ENCODE data around the gene MGRN1. TPM values are rescaled to one million over a fixed set of nuclear protein-coding genes. Genes with fewer than 3 reads are reported as not detected.
A peak's percentile ranks its signal among the peaks of the same experiment; 100 is the strongest.

Gene MGRN1
- total and polyA plus RNA-seq, 11 donors = 17.9 to 75.0 (median 38.0) TPM

- Histone ChIP-seq H3K36me3 (peaks cover 3 to 75% (median 41%) of the 10 kb centered on the region in 9 donors), H3K4me1 (peaks cover 0 to 52% (median 23%) of the 10 kb centered on the region in 12 donors), H3K9me3 (no peaks in the 10 kb centered on the region), H3K4me3 (no peak overlapping the region), H3K27me3 (no peaks in the 10 kb centered on the region), H3K27ac (peak overlapping the region in 10 of 12 donors; percentile 3 to 90 (median 74))
- TF ChIP-seq POLR2A (IDR thresholded peaks at IDR 0.05) (no peak), CTCF (IDR thresholded peaks at IDR 0.05) (no peak)
- intact Hi-C loops (cut with DNase I) = no loop called here
- 83 to 88% (median 84%) methylated on average over 6 of the region's 6 CpGs for WGBS, 4 donors
- ATAC-seq (no peak), DNase-seq (peak in 2 of 5 donors; percentile 2 to 32)
Observed at GRCh38 chr16:4678596-4678995, 54.0 kb downstream of the MGRN1 start.

- Histone ChIP-seq H3K27ac (peak overlapping the region; percentile 3 to 90 (median 73)), H3K9me3 (no peaks in the 10 kb centered on the region), H3K36me3 (peaks cover 5 to 75% (median 44%) of the 10 kb centered on the region in 9 donors), H3K27me3 (no peaks in the 10 kb centered on the region), H3K4me1 (peaks cover 0 to 52% (median 23%) of the 10 kb centered on the region in 12 donors), H3K4me3 (peak overlapping the region in 10 of 12 donors; percentile 27 to 50 (median 38))
- no peak for ATAC-seq
- TF ChIP-seq CTCF (IDR thresholded peaks at IDR 0.05) (no peak), POLR2A (IDR thresholded peaks at IDR 0.05) (no peak)
- intact Hi-C loops (cut with DNase I) = no loop called here
- 51 to 66% (median 59%) methylated on average over 15 to 20 of the region's 20 CpGs for whole genome bisulfite sequencing, 4 donors
- DNase-seq = peak in 2 of 5 donors; percentile 71 to 76
Observed at GRCh38 chr16:4679156-4679849, 54.7 kb downstream of the MGRN1 start.

- Histone ChIP-seq H3K4me1 (peaks cover 0 to 52% (median 23%) of the 10 kb centered on the region in 12 donors), H3K36me3 (peaks cover 5 to 79% (median 48%) of the 10 kb centered on the region in 9 donors), H3K27me3 (no peaks in the 10 kb centered on the region), H3K9me3 (no peaks in the 10 kb centered on the region), H3K27ac (peak overlapping the region; percentile 33 to 90 (median 73)), H3K4me3 (peak overlapping the region in 10 of 12 donors; percentile 27 to 50 (median 38))
- intact Hi-C loops (cut with DNase I) = loop anchor here in 1 of 10 donors (10.0 kb wide), 1 partner anchor 275 kb away; the partner anchor contains the start of gene SEC14L5
- DNase-seq = peak; percentile 60 to 89 (median 76)
- 56 to 78% (median 66%) methylated on average over 47 of the region's 47 CpGs for WGBS, 4 donors
- TF ChIP-seq POLR2A (IDR thresholded peaks at IDR 0.05) (no peak), CTCF (IDR thresholded peaks at IDR 0.05) (no peak)
- peak in 2 of 4 donors; percentile 0 to 19 for ATAC-seq
Observed at GRCh38 chr16:4679850-4680636, 55.4 kb downstream of the MGRN1 start.
